BLaER1 treated with 17β-estradiol and CSF1 and Interleukin-3, amounts not matched to agents 10 nM and 100 nM (cell line): ENCODE results near the gene AHDC1.
A peak's percentile ranks its signal among the peaks of the same experiment; 100 is the strongest.

Source experiments
- H3K27ac ChIP-seq, 11 experiments: shearing (Covaris generic); formaldehyde crosslinking; 2 replicates each; pipeline ENCODE4 v1.8.1; 2022
- H3K27me3 ChIP-seq, 11 experiments: shearing (Covaris generic); formaldehyde crosslinking; 2 replicates each; pipeline ENCODE4 v1.8.1; 2022
- H3K36me3 ChIP-seq, 11 experiments: shearing (Covaris generic); formaldehyde crosslinking; 2 replicates each; pipeline ENCODE4 v1.8.1; 2022
- H3K4me1 ChIP-seq, 10 experiments: shearing (Covaris generic); formaldehyde crosslinking; 2 replicates each; pipeline ENCODE4 v1.8.1; 2022
- H3K4me2 ChIP-seq, 11 experiments: shearing (Covaris generic); formaldehyde crosslinking; 2 replicates each; pipeline ENCODE4 v1.8.1; 2022
- H3K4me3 ChIP-seq, 10 experiments: shearing (Covaris generic); formaldehyde crosslinking; 2 replicates each; pipeline ENCODE4 v1.8.1; 2022
- H3K9ac ChIP-seq, 11 experiments: shearing (Covaris generic); formaldehyde crosslinking; 2 replicates each; pipeline ENCODE4 v1.8.1; 2022
- H3K9me3 ChIP-seq, 11 experiments: shearing (Covaris generic); formaldehyde crosslinking; replicated peaks in 1 of 11; 2 replicates each; pipeline ENCODE4 v1.8.1; 2022
- H4K20me1 ChIP-seq, 11 experiments: shearing (Covaris generic); formaldehyde crosslinking; 2 replicates each; pipeline ENCODE4 v1.8.1; 2022
- Cebpa-rat ChIP-seq, 11 experiments: shearing (Covaris generic); IDR thresholded peaks; 2 replicates each; pipeline ENCODE4 v1.8.1; 2022

AHDC1 gene

DNA sequence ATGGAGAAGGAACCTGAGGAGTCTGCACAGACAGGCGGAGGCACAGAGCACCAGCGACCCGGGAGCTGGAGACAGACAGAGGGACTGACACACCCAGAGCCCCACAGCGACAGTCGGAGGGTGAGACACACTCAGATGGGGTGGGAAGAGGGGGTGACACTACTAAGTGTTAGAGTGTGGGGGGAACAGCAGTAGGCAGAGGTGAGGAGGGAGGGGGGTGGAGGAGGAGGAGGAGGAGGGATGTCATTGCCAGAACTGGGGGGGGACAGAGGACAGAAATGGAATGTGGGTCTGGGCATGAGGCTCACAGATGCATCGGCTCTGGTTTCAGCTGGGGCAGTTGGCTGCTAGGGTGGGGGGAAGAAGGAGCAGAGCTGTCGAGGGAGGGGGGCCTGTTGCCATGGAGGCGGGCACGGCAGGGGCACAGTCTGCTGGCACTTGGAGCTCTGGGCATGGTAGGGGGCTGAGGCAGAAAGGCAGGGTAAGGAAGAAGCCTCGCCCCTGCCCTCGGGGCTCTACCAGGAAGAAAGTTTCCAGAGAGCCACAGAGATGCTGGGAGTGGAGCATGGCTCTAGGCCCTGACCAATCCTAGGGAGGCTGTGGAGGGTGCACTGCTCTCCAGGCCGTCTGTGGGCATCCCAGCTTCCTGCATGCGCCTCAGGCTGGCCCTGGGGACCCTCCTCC lies 37.3 kb downstream of the AHDC1 start:
- Histone ChIP-seq H4K20me1 (peaks cover 97 to 100% (median 100%) of the 10 kb centered on the region in 11 experiments), H3K4me3 (no peak overlapping the region), H3K9me3 (no peaks in the 10 kb centered on the region), H3K27ac (peak overlapping the region in 6 of 11 experiments; percentile 3 to 50 (median 40); a peak in 8 of 22 replicates), H3K4me2 (peak overlapping the region; percentile 77 to 97 (median 88)), H3K36me3 (peaks cover 0 to 20% (median 0%) of the 10 kb centered on the region in 11 experiments; a peak in 7 of 22 replicates), H3K4me1 (peaks cover 97 to 100% (median 100%) of the 10 kb centered on the region in 10 experiments), H3K9ac (peak overlapping the region in 10 of 11 experiments; percentile 30 to 70 (median 48); a peak in 20 of 22 replicates), H3K27me3 (no peaks in the 10 kb centered on the region)
- TF ChIP-seq Cebpa-rat (IDR thresholded peaks at IDR 0.05), result no peak

DNA sequence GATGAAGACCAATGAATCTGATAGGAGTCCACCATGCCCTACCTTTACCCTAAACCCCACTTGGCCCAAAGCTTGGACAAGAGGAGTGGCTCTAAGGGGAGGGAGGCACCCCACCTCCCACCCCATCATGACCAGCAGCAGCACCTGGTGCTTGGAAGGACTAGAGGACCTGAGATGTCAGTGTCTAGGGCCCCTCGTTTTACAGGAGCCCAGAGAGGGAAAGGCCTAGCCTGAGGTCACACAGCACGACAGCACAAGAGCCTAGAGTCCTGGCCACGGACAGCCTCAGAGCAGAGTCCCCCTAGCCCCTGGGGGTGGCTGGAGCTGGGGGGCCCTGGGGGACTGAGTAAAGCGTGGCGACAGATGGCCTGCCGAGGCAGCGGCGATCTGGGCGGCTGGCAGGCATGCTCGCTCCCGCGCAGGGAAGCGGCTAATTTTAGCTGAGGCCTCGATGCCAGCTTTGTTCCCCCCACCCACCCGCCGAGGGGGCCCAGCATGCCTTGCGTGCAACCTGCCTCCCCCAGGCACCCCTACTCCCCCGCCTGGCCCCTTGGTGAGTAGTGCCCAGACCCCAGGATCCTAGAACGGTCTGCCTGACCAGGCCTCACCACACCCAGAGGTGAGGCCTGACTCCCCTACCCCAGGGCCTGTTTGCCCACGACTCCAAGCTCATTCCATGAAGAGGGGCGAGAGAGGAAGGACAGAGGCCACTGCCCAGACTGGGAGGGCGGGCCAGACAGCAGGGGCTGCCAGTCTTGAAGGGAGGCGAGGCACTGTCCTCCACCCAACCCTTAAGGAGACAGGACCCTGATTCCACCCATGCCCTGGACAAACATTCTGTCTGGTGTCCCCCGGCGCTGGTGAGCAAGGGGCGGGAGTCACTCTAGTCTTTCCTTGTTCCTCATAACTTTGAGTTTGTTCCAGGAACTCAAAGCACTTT lies 39.0 kb downstream of the AHDC1 start:
- Histone ChIP-seq H3K9me3 (no peaks in the 10 kb centered on the region), H3K36me3 (peaks cover 0 to 32% (median 0%) of the 10 kb centered on the region in 11 experiments; a peak in 8 of 22 replicates), H3K4me1 (peaks cover 97 to 100% (median 100%) of the 10 kb centered on the region in 10 experiments), H3K4me2 (peak overlapping the region; percentile 77 to 97 (median 88)), H4K20me1 (peaks cover 97 to 100% (median 100%) of the 10 kb centered on the region in 11 experiments), H3K4me3 (no peak overlapping the region; a peak in 1 of 20 replicates), H3K27me3 (no peaks in the 10 kb centered on the region), H3K27ac (peak overlapping the region in 8 of 11 experiments; percentile 19 to 57 (median 28); a peak in 15 of 22 replicates), H3K9ac (peak overlapping the region; percentile 23 to 67 (median 49); a peak in 16 of 22 replicates)
- no peak for TF ChIP-seq Cebpa-rat (IDR thresholded peaks at IDR 0.05)

DNA sequence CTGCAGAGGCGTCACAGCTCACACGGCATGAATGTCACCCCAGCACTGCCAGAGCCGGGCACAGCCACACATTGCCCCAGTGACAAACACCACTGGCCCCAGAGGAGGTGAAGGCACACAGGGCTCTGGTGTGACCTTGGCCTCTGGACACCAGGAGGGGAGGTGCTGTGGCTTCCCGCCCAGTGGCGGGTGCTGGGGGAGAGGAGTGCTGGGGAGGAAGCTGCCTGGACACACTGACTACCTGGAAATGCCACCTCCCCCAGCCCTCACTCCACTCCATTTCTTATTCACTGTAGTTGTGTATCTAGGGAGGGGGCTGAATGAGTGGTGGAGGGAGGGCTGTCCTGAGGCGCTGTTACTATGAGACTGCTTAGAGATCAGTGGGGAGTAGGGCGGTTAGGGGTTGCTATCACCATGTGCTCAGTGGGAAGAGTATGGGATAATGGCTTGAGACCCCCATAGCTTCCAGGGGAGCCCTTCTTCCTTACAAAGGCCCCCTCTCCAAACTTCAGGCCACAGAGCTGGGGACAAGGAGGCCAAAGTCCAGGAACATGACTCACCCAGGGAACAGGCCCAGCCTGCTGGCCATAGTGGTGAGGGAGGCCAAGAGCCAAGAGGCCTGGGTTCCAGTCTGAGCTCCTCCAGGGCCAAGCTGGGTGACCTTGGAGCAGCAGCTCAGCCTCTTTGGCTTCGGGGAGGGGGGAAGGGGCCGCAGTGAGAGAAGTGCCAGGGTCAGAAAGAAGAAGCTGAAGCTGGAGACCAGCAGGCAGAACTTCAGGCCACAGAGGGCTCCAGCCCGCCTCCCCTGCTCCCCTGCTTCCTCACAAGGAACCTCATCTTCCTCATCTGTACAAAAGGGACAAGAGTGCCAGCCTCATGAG lies 40.1 kb downstream of the AHDC1 start:
- peaks cover 98 to 100% (median 100%) of the 10 kb centered on the region in 11 experiments for H4K20me1 ChIP-seq
- H3K27ac ChIP-seq, result peak overlapping the region in 9 of 11 experiments; percentile 19 to 57 (median 30); a peak in 16 of 22 replicates
- H3K4me1 ChIP-seq, result peaks cover 90 to 100% (median 99%) of the 10 kb centered on the region in 10 experiments
- no peak overlapping the region; a peak in 1 of 20 replicates for H3K4me3 ChIP-seq
- TF ChIP-seq Cebpa-rat (IDR thresholded peaks at IDR 0.05), result no peak
- no peaks in the 10 kb centered on the region for H3K27me3 ChIP-seq
- H3K36me3 ChIP-seq, result peaks cover 0 to 36% (median under 1%) of the 10 kb centered on the region in 11 experiments; a peak in 10 of 22 replicates
- H3K4me2 ChIP-seq, result peak overlapping the region; percentile 77 to 97 (median 88)
- H3K9ac ChIP-seq, result peak overlapping the region; percentile 3 to 61 (median 49); a peak in 18 of 22 replicates
- no peaks in the 10 kb centered on the region for H3K9me3 ChIP-seq

- H3K27ac ChIP-seq, result peak overlapping the region in 2 of 11 experiments; percentile 26 to 57; a peak in 1 of 22 replicates
- H4K20me1 ChIP-seq, result peaks cover 99 to 100% (median 100%) of the 10 kb centered on the region in 11 experiments
Observed at GRCh38 chr1:27563341-27563590, 40.7 kb downstream of the AHDC1 start.

GRCh38 chr1:27562534-27563340 lies 41.2 kb downstream of the AHDC1 start:
- no peak overlapping the region; a peak in 1 of 20 replicates for H3K4me3 ChIP-seq
- H3K9ac ChIP-seq, result peak overlapping the region; percentile 22 to 60 (median 43); a peak in 16 of 22 replicates
- H3K27me3 ChIP-seq, result no peaks in the 10 kb centered on the region
- H3K4me2 ChIP-seq, result peak overlapping the region; percentile 77 to 97 (median 88)
- TF ChIP-seq Cebpa-rat (IDR thresholded peaks at IDR 0.05), result no peak
- peaks cover 99 to 100% (median 100%) of the 10 kb centered on the region in 11 experiments for H4K20me1 ChIP-seq
- H3K27ac ChIP-seq, result peak overlapping the region in 5 of 11 experiments; percentile 15 to 55 (median 48); a peak in 6 of 22 replicates
- peaks cover 90 to 100% (median 99%) of the 10 kb centered on the region in 10 experiments for H3K4me1 ChIP-seq
- peaks cover 4 to 42% (median 10%) of the 10 kb centered on the region in 11 experiments; a peak in 14 of 22 replicates for H3K36me3 ChIP-seq
- H3K9me3 ChIP-seq, result no peaks in the 10 kb centered on the region

More at GRCh38 chr1:27563341-27563590, 40.7 kb downstream of the AHDC1 start:
- TF ChIP-seq Cebpa-rat (IDR thresholded peaks at IDR 0.05), result no peak
- Histone ChIP-seq H3K27me3 (no peaks in the 10 kb centered on the region), H3K4me2 (peak overlapping the region; percentile 77 to 97 (median 88)), H3K4me3 (no peak overlapping the region), H3K4me1 (peaks cover 90 to 100% (median 99%) of the 10 kb centered on the region in 10 experiments), H3K9ac (peak overlapping the region in 5 of 11 experiments; percentile 23 to 59 (median 49); a peak in 7 of 22 replicates), H3K36me3 (peaks cover 2 to 41% (median 6%) of the 10 kb centered on the region in 11 experiments; a peak in 14 of 22 replicates), H3K9me3 (no peaks in the 10 kb centered on the region)

DNA sequence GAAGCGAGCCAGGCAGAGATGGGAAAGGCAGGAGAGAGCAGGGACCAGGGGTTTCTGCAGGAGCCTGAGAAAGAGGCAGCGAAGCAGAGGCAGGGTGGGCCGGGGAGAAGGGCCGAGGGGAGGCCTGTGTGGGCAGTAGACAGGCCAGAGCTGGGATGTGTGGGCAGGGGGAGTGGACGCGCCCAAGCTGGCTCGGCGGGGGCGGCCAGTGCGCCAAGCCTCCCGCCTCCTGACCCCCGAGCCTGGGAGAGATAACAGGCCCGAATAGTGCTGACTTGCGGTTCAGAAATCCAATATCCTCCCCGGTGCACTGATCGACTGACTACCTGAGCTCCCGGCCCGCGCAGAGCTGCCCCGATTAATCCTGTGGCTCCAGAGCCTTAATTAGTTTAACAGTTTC lies 41.9 kb downstream of the AHDC1 start:
- Histone ChIP-seq H4K20me1 (peaks cover 96 to 100% (median 98%) of the 10 kb centered on the region in 11 experiments), H3K9me3 (no peaks in the 10 kb centered on the region), H3K9ac (peak overlapping the region; percentile 22 to 60 (median 47); a peak in 18 of 22 replicates), H3K4me2 (peak overlapping the region; percentile 77 to 97 (median 88)), H3K4me3 (no peak overlapping the region; a peak in 1 of 20 replicates), H3K4me1 (peaks cover 87 to 100% (median 98%) of the 10 kb centered on the region in 10 experiments), H3K36me3 (peaks cover 4 to 36% (median 11%) of the 10 kb centered on the region in 11 experiments; a peak in 13 of 22 replicates), H3K27me3 (no peaks in the 10 kb centered on the region), H3K27ac (peak overlapping the region in 6 of 11 experiments; percentile 15 to 55 (median 46); a peak in 12 of 22 replicates)
- no peak for TF ChIP-seq Cebpa-rat (IDR thresholded peaks at IDR 0.05)
